Urinary bladder (tissue), 4 donors: Measurements from ENCODE around the gene FBXO2. TPM values are rescaled to one million over a fixed set of nuclear protein-coding genes. Genes with fewer than 3 reads are reported as not detected.

Experiments used
- DNase-seq: peaks from one replicate; pipeline ENCODE4 v3.0.0-alpha.2; 2015; ENCODE audit errors: extremely low spot score
- H3K27ac ChIP-seq: one replicate; pipeline ENCODE4 v1.5.1; 2013; ENCODE audit warnings: low read depth, mild to moderate bottlenecking, moderate library complexity
- H3K36me3 ChIP-seq: one replicate; pipeline ENCODE4 v1.6.1; 2013; ENCODE audit warnings: mild to moderate bottlenecking, moderate library complexity; ENCODE audit not compliant: insufficient read depth
- H3K4me1 ChIP-seq: one replicate; pipeline ENCODE4 v1.6.1; 2013; ENCODE audit warnings: mild to moderate bottlenecking, moderate library complexity; ENCODE audit not compliant: insufficient read depth
- H3K4me3 ChIP-seq: one replicate; pipeline ENCODE4 v1.5.1; 2013; ENCODE audit warnings: low read depth, low read length
- WGBS: extraction: QIAGEN DNeasy Blood & Tissue Kit; methylation state at CpG from one replicate; pipeline ENCODE4 v1.1.7; 2013; 5-methylcytosine and 5-hydroxymethylcytosine counted together
- polyA plus RNA-seq: library from polyadenylated mRNA; stranded (reverse); fragments of 200-250 nt; gene quantifications from one replicate; pipeline ENCODE4 v1.2.3, GENCODE V29; 2013
- total RNA-seq: library from RNA; depleted of rRNA; stranded (reverse); fragments of >200 nt; gene quantifications from one replicate; pipeline ENCODE4 v1.2.3, GENCODE V29; 2014
- donor health status: healthy with polysubstance abuse.
- donor health status: healthy.

FBXO2 gene
- total and polyA plus RNA-seq, 2 donors, result 0.42 to 5.5 TPM

- WGBS, result 73% methylated on average over 17 of the region's 17 CpGs
- H3K4me3 ChIP-seq, result no peak overlapping the region
- H3K36me3 ChIP-seq, result no peaks in the 10 kb centered on the region
- DNase-seq, result no peak
- no peaks in the 10 kb centered on the region for H3K4me1 ChIP-seq
- no peak overlapping the region for H3K27ac ChIP-seq
Measured at GRCh38 chr1:11653101-11653860, 948 bp downstream of the FBXO2 start.

- DNase-seq, result no peak
- WGBS, result 88% methylated on average over 11 of the region's 11 CpGs
- Histone ChIP-seq H3K27ac (no peak overlapping the region), H3K4me3 (no peak overlapping the region), H3K4me1 (no peaks in the 10 kb centered on the region), H3K36me3 (no peaks in the 10 kb centered on the region)
Measured at GRCh38 chr1:11652203-11652780, 1.9 kb downstream of the FBXO2 start.

GRCh38 chr1:11651017-11651416, 3.2 kb downstream of the FBXO2 start:
- 89% methylated on average over 4 of the region's 4 CpGs for WGBS
- DNase-seq, result no peak
- Histone ChIP-seq H3K4me3 (no peak overlapping the region), H3K27ac (no peak overlapping the region), H3K4me1 (no peaks in the 10 kb centered on the region), H3K36me3 (no peaks in the 10 kb centered on the region)

GRCh38 chr1:11650331-11650991, 3.8 kb downstream of the FBXO2 start:
- DNase-seq, result no peak
- Histone ChIP-seq H3K27ac (no peak overlapping the region), H3K4me3 (no peak overlapping the region), H3K4me1 (no peaks in the 10 kb centered on the region), H3K36me3 (no peaks in the 10 kb centered on the region)
- WGBS, result 10% methylated on average over 47 of the region's 47 CpGs

- Histone ChIP-seq H3K36me3 (no peaks in the 10 kb centered on the region), H3K4me1 (no peaks in the 10 kb centered on the region), H3K4me3 (no peak overlapping the region), H3K27ac (no peak overlapping the region)
- DNase-seq, result no peak
- 40% methylated on average over 21 of the region's 21 CpGs for WGBS
Measured at GRCh38 chr1:11649624-11650330, 4.5 kb downstream of the FBXO2 start.

- WGBS, result 18% methylated on average over 9 of the region's 9 CpGs
- Histone ChIP-seq H3K4me1 (no peaks in the 10 kb centered on the region), H3K27ac (no peak overlapping the region), H3K4me3 (no peak overlapping the region), H3K36me3 (no peaks in the 10 kb centered on the region)
- DNase-seq, result no peak
Measured at GRCh38 chr1:11649237-11649623, 5.0 kb downstream of the FBXO2 start.

- DNase-seq, result no peak
- 6% methylated on average over 30 of the region's 30 CpGs for WGBS
- Histone ChIP-seq H3K27ac (no peak overlapping the region), H3K36me3 (no peaks in the 10 kb centered on the region), H3K4me1 (no peaks in the 10 kb centered on the region), H3K4me3 (no peak overlapping the region)
Measured at GRCh38 chr1:11648732-11649158, 5.5 kb downstream of the FBXO2 start.

GRCh38 chr1:11648039-11648438, 6.2 kb downstream of the FBXO2 start:
- DNase-seq, result no peak
- H3K27ac ChIP-seq, result no peak overlapping the region
- H3K4me1 ChIP-seq, result no peaks in the 10 kb centered on the region
- no peaks in the 10 kb centered on the region for H3K36me3 ChIP-seq
- 53% methylated on average over 6 of the region's 6 CpGs for WGBS
- H3K4me3 ChIP-seq, result no peak overlapping the region

- Histone ChIP-seq H3K4me3 (no peak overlapping the region), H3K27ac (no peak overlapping the region), H3K4me1 (no peaks in the 10 kb centered on the region), H3K36me3 (no peaks in the 10 kb centered on the region)
- WGBS, result 79% methylated on average over 7 of the region's 7 CpGs
- no peak for DNase-seq
Measured at GRCh38 chr1:11647333-11647732, 6.9 kb downstream of the FBXO2 start.

- no peaks in the 10 kb centered on the region for H3K4me1 ChIP-seq
- DNase-seq, result no peak
- no peak overlapping the region for H3K27ac ChIP-seq
- WGBS, result 86% methylated on average over 9 of the region's 9 CpGs
- no peak overlapping the region for H3K4me3 ChIP-seq
- no peaks in the 10 kb centered on the region for H3K36me3 ChIP-seq
Measured at GRCh38 chr1:11646317-11646716, 7.9 kb downstream of the FBXO2 start.

- Histone ChIP-seq H3K36me3 (no peaks in the 10 kb centered on the region), H3K4me3 (no peak overlapping the region), H3K27ac (no peak overlapping the region), H3K4me1 (no peaks in the 10 kb centered on the region)
- no peak for DNase-seq
- WGBS, result 29% methylated on average over 8 of the region's 8 CpGs
Measured at GRCh38 chr1:11645670-11646265, 8.5 kb downstream of the FBXO2 start.

GRCh38 chr1:11645270-11645669, 9.0 kb downstream of the FBXO2 start:
- Histone ChIP-seq H3K27ac (no peak overlapping the region), H3K4me1 (no peaks in the 10 kb centered on the region), H3K36me3 (no peaks in the 10 kb centered on the region), H3K4me3 (no peak overlapping the region)
- 91% methylated on average over 5 of the region's 5 CpGs for WGBS
- DNase-seq, result no peak

GRCh38 chr1:11643782-11644181, 10.4 kb downstream of the FBXO2 start:
- Histone ChIP-seq H3K4me1 (no peaks in the 10 kb centered on the region), H3K36me3 (no peaks in the 10 kb centered on the region), H3K27ac (no peak overlapping the region), H3K4me3 (no peak overlapping the region)
- WGBS, result 66% methylated on average over 5 of the region's 5 CpGs
- no peak for DNase-seq
